DMS53 (cell line): ENCODE results near the gene NLRP9.

Experiments
- DNase-seq: peaks from one replicate; lab custom pipeline; 2025; lab: John Stamatoyannopoulos, UW

NLRP9 gene

DNA sequence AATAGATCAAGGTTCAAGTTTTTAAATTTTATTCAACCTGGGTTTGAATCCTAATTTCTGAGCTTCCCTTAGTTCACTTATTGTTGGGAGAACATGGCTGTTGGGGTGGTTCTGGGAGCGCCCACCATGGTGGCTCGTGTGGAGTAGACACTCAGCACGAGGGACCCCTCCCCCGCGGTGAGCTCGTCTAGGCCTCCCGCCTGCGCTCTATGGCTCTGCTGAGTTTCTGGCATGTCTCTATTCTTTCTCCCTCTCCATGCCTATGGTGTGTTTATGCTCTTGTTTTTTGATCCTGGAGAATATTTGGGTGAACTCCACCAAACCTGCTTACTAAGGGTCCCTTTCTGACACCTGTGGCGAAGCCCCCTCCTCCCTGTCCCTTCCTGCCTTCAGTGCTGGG lies 64.7 kb downstream of the NLRP9 start:
- peak; percentile 52 for DNase-seq

- no peak for DNase-seq
Measured at GRCh38 chr19:55672418-55672817, 65.8 kb downstream of the NLRP9 start.

DNA sequence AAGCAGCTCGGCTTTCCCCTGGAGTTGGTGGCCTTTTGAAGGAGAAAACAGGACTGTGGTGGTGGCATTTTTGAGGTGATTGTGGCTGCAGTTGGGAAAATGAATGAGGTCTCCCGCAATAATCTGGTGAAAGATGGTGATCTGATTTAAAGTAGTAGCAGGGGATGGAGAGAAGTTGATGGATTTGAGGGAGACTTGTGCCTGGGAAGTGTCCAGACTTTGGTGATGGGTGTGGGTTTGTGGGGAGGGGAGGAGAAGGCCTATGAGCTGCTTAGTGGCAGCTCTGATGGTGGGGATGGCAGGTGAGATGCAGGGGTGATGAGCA lies 67.2 kb downstream of the NLRP9 start:
- no peak for DNase-seq

GRCh38 chr19:55670280-55671053 lies 67.7 kb downstream of the NLRP9 start:
- DNase-seq: peak; percentile 47

DNA sequence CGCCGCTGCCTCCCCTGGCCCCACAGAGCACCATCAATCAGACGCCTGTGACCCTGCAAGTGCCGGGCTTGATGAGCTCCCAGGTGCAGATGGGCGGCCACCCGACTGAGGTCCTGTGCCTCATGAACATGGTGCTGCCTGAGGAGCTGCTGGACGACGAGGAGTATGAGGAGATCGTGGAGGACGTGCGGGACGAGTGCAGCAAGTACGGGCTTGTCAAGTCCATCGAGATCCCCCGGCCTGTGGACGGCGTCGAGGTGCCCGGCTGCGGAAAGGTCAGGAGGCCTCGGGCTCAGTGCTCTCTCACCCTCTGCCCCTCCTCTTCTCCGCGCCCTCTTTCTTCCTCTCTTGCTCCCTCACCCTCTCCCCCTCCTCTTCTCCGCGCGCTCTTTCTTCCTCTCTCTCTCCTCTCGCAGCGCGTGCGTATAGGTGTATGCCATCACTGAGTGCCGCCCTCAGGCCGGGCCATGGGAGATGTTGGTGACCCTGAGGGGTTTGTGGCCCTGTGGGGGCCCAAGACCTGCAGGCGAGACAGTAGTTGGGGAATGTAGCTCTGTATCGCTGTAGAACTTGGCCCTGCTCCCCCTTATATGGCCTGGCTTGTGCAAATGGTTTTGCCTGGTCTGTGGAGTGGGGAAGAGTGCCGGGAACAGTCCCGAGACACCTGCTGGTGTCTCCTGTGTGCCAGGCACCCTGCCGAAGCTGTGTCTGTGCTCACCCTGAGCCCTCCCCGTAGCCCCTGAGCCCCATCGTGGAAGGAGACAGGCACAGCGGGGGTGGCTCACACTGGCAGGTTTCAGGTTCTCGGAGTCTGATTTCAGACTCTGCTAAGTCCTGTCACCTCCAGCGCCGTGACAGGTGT lies 68.6 kb downstream of the NLRP9 start:
- no peak for DNase-seq

- DNase-seq: no peak
Measured at GRCh38 chr19:55668603-55669348, 69.4 kb downstream of the NLRP9 start.

DNA sequence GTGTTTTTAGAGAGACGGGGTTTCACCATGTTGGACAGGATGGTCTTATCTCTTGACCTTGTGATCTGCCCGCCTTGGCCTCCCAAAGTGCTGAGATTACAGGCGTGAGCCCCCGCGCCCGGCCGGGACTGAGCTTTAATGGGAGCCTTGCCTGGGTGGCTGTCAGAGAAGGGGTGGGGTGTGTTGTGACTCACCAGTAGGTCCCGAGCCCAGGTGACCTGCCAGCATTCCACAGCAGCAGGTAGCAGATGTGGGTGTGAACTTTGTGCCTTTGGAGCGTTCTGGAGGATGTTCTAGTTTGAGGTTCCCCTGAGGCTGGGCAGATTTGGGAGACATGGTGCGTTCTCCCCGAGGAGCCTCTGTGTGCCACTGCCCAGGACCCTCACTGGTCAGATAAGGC lies 70.2 kb downstream of the NLRP9 start:
- peak; percentile 34 for DNase-seq

GRCh38 chr19:55667511-55667910 lies 70.7 kb downstream of the NLRP9 start:
- no peak for DNase-seq

DNA sequence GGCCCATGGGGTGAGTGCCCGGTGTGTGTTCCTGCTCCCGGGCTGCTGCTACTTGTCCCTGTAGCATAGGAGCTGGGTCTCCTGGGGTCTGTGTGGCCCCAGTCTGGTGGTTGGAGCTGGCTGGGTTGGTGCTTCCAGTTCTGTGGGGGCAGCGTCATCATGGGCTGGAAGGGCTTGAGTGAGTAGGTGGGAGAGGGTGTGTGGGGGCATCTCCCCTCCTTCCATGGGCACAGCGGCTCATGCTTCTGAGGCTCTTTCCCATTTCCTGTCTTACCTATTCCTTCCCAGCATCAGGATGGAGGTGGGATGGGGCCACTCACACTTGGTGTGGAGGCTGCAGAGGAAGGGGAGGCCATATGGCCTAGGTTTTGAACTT lies 71.2 kb downstream of the NLRP9 start:
- DNase-seq: no peak

GRCh38 chr19:55666343-55667005 lies 71.7 kb downstream of the NLRP9 start:
- no peak for DNase-seq

DNA sequence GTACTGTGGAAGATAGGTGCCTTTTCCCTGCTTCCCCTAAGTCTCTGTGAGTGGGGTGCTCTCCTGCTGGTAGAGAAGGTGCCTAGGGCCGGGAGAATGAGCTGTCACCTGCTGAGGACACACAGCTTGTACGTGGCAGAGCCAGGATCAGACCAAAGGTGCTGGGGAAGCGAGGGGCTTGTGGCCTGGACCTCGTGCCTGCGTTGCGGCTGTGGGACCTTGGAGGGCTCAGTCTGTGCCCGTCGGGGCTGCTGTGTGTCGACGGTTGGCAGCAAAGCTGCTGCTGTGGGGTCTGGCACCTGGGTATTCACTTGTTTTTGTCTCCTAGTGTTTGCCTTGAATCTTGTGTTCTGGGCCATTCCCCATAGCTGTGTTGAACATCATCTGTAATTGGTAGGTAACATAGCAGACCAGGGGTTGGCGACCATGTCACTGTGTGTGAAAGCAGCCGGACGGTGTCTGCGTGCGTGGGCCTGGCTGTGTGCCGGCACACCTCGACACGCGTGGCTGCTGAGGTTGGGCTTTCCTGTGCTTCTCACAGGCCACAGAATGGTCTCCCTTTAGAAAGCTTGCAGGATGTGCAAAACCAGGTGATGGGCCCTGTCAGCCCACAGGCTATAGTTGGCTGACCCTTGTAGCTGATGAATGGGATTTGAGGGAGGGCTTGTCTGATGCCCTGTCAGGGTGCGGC lies 74.2 kb downstream of the NLRP9 start:
- no peak for DNase-seq

- DNase-seq: no peak
Measured at GRCh38 chr19:55661826-55662225, 76.4 kb downstream of the NLRP9 start.

DNA sequence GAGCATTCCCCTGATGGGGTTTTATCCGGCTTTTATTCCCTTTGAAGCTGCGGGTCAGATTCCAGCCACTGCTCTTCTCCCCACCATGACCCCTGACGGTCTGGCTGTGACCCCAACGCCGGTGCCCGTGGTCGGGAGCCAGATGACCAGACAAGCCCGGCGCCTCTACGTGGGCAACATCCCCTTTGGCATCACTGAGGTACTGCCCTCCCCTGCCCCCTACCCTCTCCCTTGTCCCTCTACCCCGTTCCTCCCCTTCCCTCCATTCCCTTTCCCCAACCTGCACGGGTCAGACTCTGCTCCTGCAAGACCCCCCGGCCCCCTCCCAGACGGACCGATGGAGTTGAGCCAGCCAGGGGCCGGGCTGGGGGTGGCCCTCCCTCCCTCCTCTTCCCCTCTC lies 77.2 kb downstream of the NLRP9 start:
- DNase-seq: no peak

DNA sequence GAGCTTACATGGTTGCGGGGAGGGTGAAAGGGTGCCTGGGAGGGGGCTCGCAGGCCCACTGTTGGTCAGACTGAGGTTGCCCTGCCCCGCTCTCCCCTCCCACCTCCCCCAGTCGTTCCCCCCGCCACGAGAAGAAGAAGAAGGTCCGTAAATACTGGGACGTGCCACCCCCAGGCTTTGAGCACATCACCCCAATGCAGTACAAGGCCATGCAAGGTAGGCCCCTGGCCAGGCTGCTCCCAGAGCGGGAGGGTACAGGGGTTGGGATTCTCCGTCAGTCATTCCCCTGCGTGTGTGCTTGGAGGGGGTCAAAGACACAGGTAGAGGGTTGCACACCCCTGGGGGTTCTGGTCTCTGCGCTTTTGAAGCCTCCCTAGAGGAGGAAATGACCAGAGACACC lies 77.8 kb downstream of the NLRP9 start:
- no peak for DNase-seq

GRCh38 chr19:55659822-55660221 lies 78.4 kb downstream of the NLRP9 start:
- DNase-seq: no peak

DNA sequence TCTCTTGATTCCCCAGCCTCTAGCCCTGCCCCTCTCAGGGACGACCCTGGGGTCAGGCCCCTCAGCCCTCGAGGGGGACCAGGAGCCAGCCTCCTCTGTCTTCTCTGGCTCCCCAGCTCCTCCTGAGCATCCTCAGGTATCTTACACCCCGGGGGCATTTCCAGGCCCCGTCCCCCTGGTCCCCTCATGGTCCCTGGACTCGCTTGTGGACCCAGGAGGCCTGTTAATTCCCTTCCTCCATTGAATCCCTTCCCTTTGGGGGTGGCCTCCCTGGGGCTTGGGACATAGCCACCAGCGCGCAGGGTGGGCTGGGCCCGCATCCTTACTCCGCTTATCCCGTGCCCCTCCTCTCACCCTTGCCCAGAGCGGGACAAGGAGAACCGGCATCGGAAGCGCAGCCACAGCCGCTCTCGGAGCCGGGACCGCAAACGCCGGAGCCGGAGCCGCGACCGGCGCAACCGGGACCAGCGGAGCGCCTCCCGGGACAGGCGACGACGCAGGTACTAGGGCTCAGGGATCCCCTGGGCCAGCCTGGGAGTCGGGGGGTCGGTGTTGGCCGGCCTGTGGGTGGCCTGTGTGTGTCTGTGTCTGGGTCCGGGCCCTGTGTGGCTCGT lies 79.2 kb downstream of the NLRP9 start:
- no peak for DNase-seq
